DOHH2 (cell line): ENCODE results near the gene FBXO11.

ENCODE experiments used
- CTCF ChIP-seq: fragments of 200-600 bp; sonication (generic); IDR thresholded peaks from one replicate; pipeline ENCODE4 v1.5.1; 2014; ENCODE audit warnings: antibody characterized with exemption, mild to moderate bottlenecking, low read depth, low read length; ENCODE audit not compliant: poor library complexity, severe bottlenecking
- EZH2phosphoT487 ChIP-seq: fragments of 200-600 bp; sonication (generic); IDR thresholded peaks from 2 replicates; pipeline ENCODE4 v1.6.1; 2017; ENCODE audit warnings: borderline replicate concordance, mild to moderate bottlenecking, antibody characterized with exemption, low read length, moderate library complexity, mixed read lengths

GRCh38 chr2:47784352-47784851 lies 121.9 kb downstream of the FBXO11 start:
- TF ChIP-seq CTCF (no peak), EZH2phosphoT487 (no peak)
